HepG2 (cell line): ENCODE data around the gene TRIM59. TPM values are rescaled to one million over a fixed set of nuclear protein-coding genes. Genes with fewer than 3 reads are reported as not detected.

Experiments used
- ATAC-seq: fragments of 200-7000 bp; cut with Tn5 transposase; 3 replicates; pipeline ENCODE4 v1.9.1; 2020; ENCODE audit warnings: mild to moderate bottlenecking, moderate library complexity
- BruUV-seq: library from RNA; stranded (reverse); fragments of 400-500 nt; replicated peaks from 2 replicates; lab custom pipeline; 2021; lab: Mats Ljungman, UMichigan
- CTCF ChIA-PET: fragments of 300-600 bp; formaldehyde crosslinking; extraction: SDS; loops from one replicate; lab custom pipeline; 2021; ENCODE audit warnings: low total read pairs, inconsistent platforms, low intra/inter-chr PET ratio; lab: Yijun Ruan, JAX
- POLR2A ChIA-PET: fragments of 350-600 bp; sonication (Branson Sonifier 250); formaldehyde crosslinking; loops from one replicate; lab custom pipeline; 2020; ENCODE audit warnings: antibody characterized with exemption, inconsistent platforms; lab: Yijun Ruan, JAX
- DNase-seq: peaks from one replicate; pipeline ENCODE4 v3.0.0-alpha.2; 2015; ENCODE audit warnings: low spot score
- FAIRE-seq: peaks from 3 replicates; lab custom pipeline; 2011; peaks lifted over from hg19 to GRCh38; lab: Jason Lieb, UNC
- H2AFZ ChIP-seq: one replicate; pipeline ENCODE4 v1.6.1; 2011; ENCODE audit warnings: low read length, inconsistent platforms
- H3K27ac ChIP-seq: fragments of 300-600 bp; 3 replicates; pipeline ENCODE4 v1.8.0; 2011; ENCODE audit warnings: mixed run types, mild to moderate bottlenecking, mixed read lengths, low read length, inconsistent platforms; ENCODE audit not compliant: insufficient read depth; ENCODE audit errors: extremely low read length
- H3K27me3 ChIP-seq, 2 experiments: fragments of 200-600 bp in 1 of 2; 2 replicates in 1 of 2; 3 replicates in 1 of 2; pipeline versions ENCODE4 v1.6.0 to v1.8.0; 2011; ENCODE audit warnings: low read length in 2 of 2, mild to moderate bottlenecking in 2 of 2, moderate library complexity in 2 of 2, inconsistent platforms in 1 of 2; ENCODE audit not compliant: insufficient read depth in 2 of 2, control insufficient read depth in 1 of 2
- H3K36me3 ChIP-seq, 2 experiments: fragments of 200-600 bp in 1 of 2; replicated peaks in 1 of 2; 2 replicates in 1 of 2; 3 replicates in 1 of 2; pipeline versions ENCODE4 v1.5.1 to v1.8.0; 2011; ENCODE audit warnings: low read length in 2 of 2, inconsistent platforms in 1 of 2; ENCODE audit not compliant: insufficient read depth in 2 of 2, control insufficient read depth in 1 of 2
- H3K4me1 ChIP-seq: 2 replicates; pipeline ENCODE4 v1.5.1; 2012; ENCODE audit warnings: low read length, inconsistent platforms; ENCODE audit not compliant: insufficient read depth
- H3K4me2 ChIP-seq: 2 replicates; pipeline ENCODE4 v1.6.0; 2011; ENCODE audit warnings: low read depth, low read length, inconsistent platforms
- H3K4me3 ChIP-seq, 3 experiments: fragments of 200-600 bp in 1 of 3; sonication (generic), shearing (Covaris generic) in 1 of 3; replicated peaks in 1 of 3; 2 replicates each; pipeline ENCODE4 v1.5.1; 2011 to 2016; ENCODE audit warnings: low read length in 3 of 3, inconsistent platforms in 2 of 3, low read depth in 2 of 3, mild to moderate bottlenecking in 2 of 3, control low read depth in 1 of 3, mixed read lengths in 1 of 3; ENCODE audit not compliant: insufficient read depth in 1 of 3
- H3K79me2 ChIP-seq: one replicate; pipeline ENCODE4 v1.6.1; 2011; ENCODE audit warnings: low read length, inconsistent platforms; ENCODE audit not compliant: insufficient read depth
- H3K9ac ChIP-seq: 2 replicates; pipeline ENCODE4 v1.6.0; 2011; ENCODE audit warnings: mild to moderate bottlenecking, low read depth, low read length, inconsistent platforms; ENCODE audit not compliant: insufficient read depth
- H3K9me3 ChIP-seq: 2 replicates; pipeline ENCODE4 v1.5.1; 2012; ENCODE audit warnings: mild to moderate bottlenecking, low read length
- H4K20me1 ChIP-seq: 2 replicates; pipeline ENCODE4 v1.6.0; 2011; ENCODE audit warnings: inconsistent platforms, mild to moderate bottlenecking, low read length, moderate library complexity; ENCODE audit not compliant: insufficient read depth
- ARNT2 ChIP-seq: sonication (generic); formaldehyde crosslinking; IDR thresholded peaks from 2 replicates; pipeline ENCODE4 v1.8.0; 2022; ENCODE audit warnings: mild to moderate bottlenecking, low read depth, missing genetic modification reagents, moderate library complexity
- CAMTA2 ChIP-seq: sonication (generic); formaldehyde crosslinking; IDR thresholded peaks from 2 replicates; pipeline ENCODE4 v1.4.0; 2020; ENCODE audit warnings: mild to moderate bottlenecking, missing genetic modification reagents, borderline replicate concordance
- CBX2 ChIP-seq, 2 experiments: fragments of 200-600 bp in 1 of 2; sonication (generic); formaldehyde crosslinking in 1 of 2; IDR thresholded peaks; 2 replicates each; pipeline versions ENCODE4 v1.7.0 to v1.8.1; 2018 to 2022; ENCODE audit warnings: low read depth in 2 of 2, low read length in 1 of 2, mild to moderate bottlenecking in 1 of 2, missing genetic modification reagents in 1 of 2
- NFKB2 ChIP-seq: sonication (generic); formaldehyde crosslinking; IDR thresholded peaks from 2 replicates; pipeline ENCODE4 v1.4.0; 2020; ENCODE audit warnings: missing genetic modification reagents, borderline replicate concordance
- NR2C2 ChIP-seq: sonication (generic); formaldehyde crosslinking; IDR thresholded peaks from 2 replicates; pipeline ENCODE4 v1.4.0; 2020; ENCODE audit warnings: missing genetic modification reagents, mild to moderate bottlenecking, moderate library complexity, borderline replicate concordance
- RELA ChIP-seq: sonication (generic); formaldehyde crosslinking; IDR thresholded peaks from 2 replicates; pipeline ENCODE4 v1.4.0; 2020; ENCODE audit warnings: missing genetic modification reagents
- TFDP2 ChIP-seq: sonication (generic); formaldehyde crosslinking; IDR thresholded peaks from 2 replicates; pipeline ENCODE4 v1.4.0; 2020; ENCODE audit warnings: missing genetic modification reagents
- ZFYVE20 ChIP-seq: sonication (generic); formaldehyde crosslinking; IDR thresholded peaks from 2 replicates; pipeline ENCODE4 v1.8.0; 2023; ENCODE audit warnings: low read depth, mild to moderate bottlenecking, moderate library complexity, missing genetic modification reagents, borderline replicate concordance
- ZIK1 ChIP-seq: sonication (generic); formaldehyde crosslinking; IDR thresholded peaks from 2 replicates; pipeline ENCODE4 v1.5.0; 2020; ENCODE audit warnings: mild to moderate bottlenecking, low read depth, missing genetic modification reagents, borderline replicate concordance
- ZMAT3 ChIP-seq: sonication (generic); formaldehyde crosslinking; conservative IDR thresholded peaks from 2 replicates; pipeline ENCODE4 v1.7.0; 2021; ENCODE audit warnings: missing genetic modification reagents
- WGBS: methylation state at CpG from one replicate; pipeline ENCODE4 v1.1.6; 2017; ENCODE audit warnings: low lambda C conversion rate; 5-methylcytosine and 5-hydroxymethylcytosine counted together
- in situ Hi-C: cut with HindIII; loops from 2 replicates; pipeline ENCODE4 v1.10.0; 2017; ENCODE audit warnings: low pct_unique_long_range_greater_than_20kb; ENCODE audit not compliant: extremely low pct_ligation_motif_present
- intact Hi-C: fragments of 100-400 bp; cut with micrococcal nuclease; formaldehyde crosslinking; loops from one replicate; pipeline ENCODE4 v1.10.0; 2022; ENCODE audit not compliant: unreplicated experiment
- polyA plus RNA-seq, 8 experiments: library from polyadenylated mRNA; depleted of rRNA in 3 of 8; stranded (reverse) in 7 of 8; unstranded in 1 of 8; fragments of >200 nt; fragmentation: Illumina TruSeq in 4 of 8; extraction: Trizol in 4 of 8; gene quantifications; 2 replicates each; pipeline versions ENCODE4 v1.2.1 to v1.2.3, GENCODE V29; 2011 to 2016; ENCODE audit warnings: low read depth in 4 of 8, missing spikeins in 1 of 8, mixed read lengths in 1 of 8; ENCODE audit not compliant: insufficient read depth in 1 of 8
- total RNA-seq, 5 experiments: library from RNA; depleted of rRNA; stranded (reverse); fragments of >200 nt; fragmentation: Illumina TruSeq; extraction: Trizol; gene quantifications; 2 replicates each; pipeline ENCODE4 v1.2.3, GENCODE V29; 2016; ENCODE audit warnings: low read depth in 1 of 5
- TF ChIP-seq, protein P1 (sequence below): sonication (generic); formaldehyde crosslinking; IDR thresholded peaks from 2 replicates; pipeline ENCODE4 v1.4.0; 2020; ENCODE audit warnings: mild to moderate bottlenecking, missing genetic modification reagents
- TF ChIP-seq, protein P2 (sequence below): sonication (generic); formaldehyde crosslinking; conservative IDR thresholded peaks from 2 replicates; pipeline ENCODE4 v1.4.0; 2020; ENCODE audit warnings: missing genetic modification reagents

The TRIM59 gene
- total and polyA plus RNA-seq, 2 of the 13 experiments (the other 11 are each of a cell fraction or from before 2014, with no cell fraction given), result 1.3 to 3.2 TPM

DNA sequence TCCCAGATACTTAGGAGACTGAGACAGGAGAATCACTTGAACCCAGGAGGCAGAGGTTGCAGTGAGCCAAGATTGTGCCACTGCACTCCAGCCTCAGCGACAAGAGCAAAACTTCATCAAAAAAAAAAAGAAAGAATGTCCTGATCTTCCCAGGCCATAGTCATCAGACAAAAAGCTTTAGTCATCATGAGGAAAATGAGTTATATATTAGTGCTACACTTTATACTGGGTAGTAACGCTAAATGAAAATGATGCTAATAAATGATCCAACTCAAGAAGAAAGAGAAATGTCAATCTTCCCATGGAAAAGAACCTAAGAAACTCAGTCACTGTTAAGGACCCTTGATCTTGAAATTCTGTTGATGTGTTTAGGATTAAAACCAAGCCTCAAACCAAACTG lies 26.3 kb upstream of the TRIM59 start:
- Histone ChIP-seq H3K36me3 (no peaks in the 10 kb centered on the region), H3K4me1 (no peaks in the 10 kb centered on the region), H3K4me3 (no peak overlapping the region), H4K20me1 (no peaks in the 10 kb centered on the region), H3K27ac (no peak overlapping the region), H3K4me2 (no peak overlapping the region), H3K9me3 (peaks cover 9% of the 10 kb centered on the region), H2AFZ (no peak overlapping the region), H3K79me2 (no peaks in the 10 kb centered on the region), H3K27me3 (no peaks in the 10 kb centered on the region), H3K9ac (no peak overlapping the region)
- no peak for DNase-seq
- FAIRE-seq, result no peak
- TF ChIP-seq, protein P1, sequence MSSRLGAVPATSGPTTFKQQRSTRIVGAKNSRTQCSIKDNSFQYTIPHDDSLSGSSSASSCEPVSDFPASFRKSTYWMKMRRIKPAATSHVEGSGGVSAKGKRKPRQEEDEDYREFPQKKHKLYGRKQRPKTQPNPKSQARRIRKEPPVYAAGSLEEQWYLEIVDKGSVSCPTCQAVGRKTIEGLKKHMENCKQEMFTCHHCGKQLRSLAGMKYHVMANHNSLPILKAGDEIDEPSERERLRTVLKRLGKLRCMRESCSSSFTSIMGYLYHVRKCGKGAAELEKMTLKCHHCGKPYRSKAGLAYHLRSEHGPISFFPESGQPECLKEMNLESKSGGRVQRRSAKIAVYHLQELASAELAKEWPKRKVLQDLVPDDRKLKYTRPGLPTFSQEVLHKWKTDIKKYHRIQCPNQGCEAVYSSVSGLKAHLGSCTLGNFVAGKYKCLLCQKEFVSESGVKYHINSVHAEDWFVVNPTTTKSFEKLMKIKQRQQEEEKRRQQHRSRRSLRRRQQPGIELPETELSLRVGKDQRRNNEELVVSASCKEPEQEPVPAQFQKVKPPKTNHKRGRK (CRISPR knock-in tag), result no peak
- no peak for TF ChIP-seq ZFYVE20 (CRISPR knock-in tag)
- TF ChIP-seq ARNT2 (CRISPR knock-in tag), result no peak
- TF ChIP-seq NR2C2 (CRISPR knock-in tag), result no peak
- TF ChIP-seq TFDP2 (CRISPR knock-in tag), result no peak
- TF ChIP-seq ZIK1 (CRISPR knock-in tag), result no peak
- TF ChIP-seq ZMAT3 (CRISPR knock-in tag), result no peak
- TF ChIP-seq, protein P2, sequence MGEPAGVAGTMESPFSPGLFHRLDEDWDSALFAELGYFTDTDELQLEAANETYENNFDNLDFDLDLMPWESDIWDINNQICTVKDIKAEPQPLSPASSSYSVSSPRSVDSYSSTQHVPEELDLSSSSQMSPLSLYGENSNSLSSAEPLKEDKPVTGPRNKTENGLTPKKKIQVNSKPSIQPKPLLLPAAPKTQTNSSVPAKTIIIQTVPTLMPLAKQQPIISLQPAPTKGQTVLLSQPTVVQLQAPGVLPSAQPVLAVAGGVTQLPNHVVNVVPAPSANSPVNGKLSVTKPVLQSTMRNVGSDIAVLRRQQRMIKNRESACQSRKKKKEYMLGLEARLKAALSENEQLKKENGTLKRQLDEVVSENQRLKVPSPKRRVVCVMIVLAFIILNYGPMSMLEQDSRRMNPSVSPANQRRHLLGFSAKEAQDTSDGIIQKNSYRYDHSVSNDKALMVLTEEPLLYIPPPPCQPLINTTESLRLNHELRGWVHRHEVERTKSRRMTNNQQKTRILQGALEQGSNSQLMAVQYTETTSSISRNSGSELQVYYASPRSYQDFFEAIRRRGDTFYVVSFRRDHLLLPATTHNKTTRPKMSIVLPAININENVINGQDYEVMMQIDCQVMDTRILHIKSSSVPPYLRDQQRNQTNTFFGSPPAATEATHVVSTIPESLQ (CRISPR knock-in tag), result no peak
- no peak for TF ChIP-seq CAMTA2 (CRISPR knock-in tag)
- no peak for TF ChIP-seq NFKB2 (CRISPR knock-in tag)
- TF ChIP-seq RELA (CRISPR knock-in tag), result no peak
- TF ChIP-seq CBX2 (IDR thresholded peaks at IDR 0.05; ENCODE audit: low read depth, low read length), result no peak
- no peak for TF ChIP-seq CBX2 (CRISPR knock-in tag; IDR thresholded peaks at IDR 0.05; ENCODE audit: low read depth)
- intact Hi-C loops (no loop called here), in situ Hi-C loops (no loop called here)
- ChIA-PET POLR2A (no interaction called here), CTCF (no interaction called here)
- 71% methylated on average over 2 of the region's 2 CpGs for WGBS
- ATAC-seq, result no peak
- BruUV-seq, result no TSS peak
